Measurements from ENCODE around the gene SYNE3.

GRCh38 chr14:95523051-95523814, 6.8 kb upstream of the SYNE3 start:
- TF ChIP-seq BRCA1 (IDR thresholded peaks at IDR 0.05; ENCODE audit: low read depth, low read length): no peak
- no peak for TF ChIP-seq RNF2 (IDR thresholded peaks at IDR 0.05; ENCODE audit: borderline replicate concordance, low read depth, low read length, missing control alignments, poor library complexity, severe bottlenecking)
- TF ChIP-seq CTCF (IDR thresholded peaks at IDR 0.05; ENCODE audit: control extremely low read depth in 1 of 3, insufficient read depth in 1 of 3, low read depth in 1 of 3, low read length in 3 of 3): no peak
- no peak for TF ChIP-seq POLR2AphosphoS5 (IDR thresholded peaks at IDR 0.05; ENCODE audit: low read depth, low read length)
- no peak for TF ChIP-seq RFX5 (IDR thresholded peaks at IDR 0.05; ENCODE audit: borderline replicate concordance, low read depth, low read length)
- no peak for TF ChIP-seq EP300 (IDR thresholded peaks at IDR 0.05; ENCODE audit: borderline replicate concordance in 1 of 2, low read depth in 2 of 2, low read length in 2 of 2)

Data from H1 (cell line).